ENCODE data around the gene LAMTOR4. TPM values are rescaled to one million over a fixed set of nuclear protein-coding genes. Genes with fewer than 3 reads are reported as not detected.

Gene LAMTOR4
- polyA plus RNA-seq, 6 donors from 2014 or later, result 407 to 579 (median 480) TPM

GRCh38 chr7:100111914-100112313 lies 36.8 kb upstream of the LAMTOR4 start:
- Mint-ChIP-seq H3K4me3 (peak overlapping the region in 1 of 8 donors; percentile 19), H3K9me3 (no peaks in the 10 kb centered on the region), H3K4me1 (peaks cover 0 to 10% (median 8%) of the 10 kb centered on the region in 3 donors), H3K27me3 (no peaks in the 10 kb centered on the region), H3K36me3 (no peaks in the 10 kb centered on the region), H3K27ac (no peak overlapping the region)
- ATAC-seq (ENCODE audit: low read depth in 2 of 2), result no peak
- DNase-seq, result no peak

DNA sequence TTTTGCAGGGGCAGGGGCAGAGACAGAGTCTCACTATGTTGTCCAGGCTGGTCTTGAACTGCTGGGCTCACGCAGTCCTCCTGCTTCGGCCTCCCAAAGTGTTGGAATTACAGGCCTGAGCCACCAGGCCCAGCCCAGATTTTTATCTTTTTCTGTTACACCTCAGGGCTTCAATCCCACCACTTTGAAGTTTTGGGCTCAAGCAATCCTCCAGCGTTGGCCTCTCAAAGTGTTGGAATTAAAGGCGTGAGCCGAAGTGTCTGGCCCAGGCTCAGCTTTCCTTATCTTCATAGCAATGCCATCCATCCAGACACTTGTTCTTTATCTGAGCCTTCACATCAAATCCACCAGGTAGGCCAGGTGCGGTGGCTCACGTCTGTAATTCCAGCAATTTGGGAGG lies 33.7 kb upstream of the LAMTOR4 start:
- Mint-ChIP-seq H3K36me3 (no peaks in the 10 kb centered on the region), H3K4me3 (peak overlapping the region in 1 of 8 donors; percentile 9), H3K27me3 (no peaks in the 10 kb centered on the region), H3K4me1 (peaks cover 11 to 29% (median 21%) of the 10 kb centered on the region in 3 donors), H3K9me3 (no peaks in the 10 kb centered on the region), H3K27ac (no peak overlapping the region)
- ATAC-seq (ENCODE audit: low read depth in 2 of 2), result no peak
- DNase-seq, result no peak

DNA sequence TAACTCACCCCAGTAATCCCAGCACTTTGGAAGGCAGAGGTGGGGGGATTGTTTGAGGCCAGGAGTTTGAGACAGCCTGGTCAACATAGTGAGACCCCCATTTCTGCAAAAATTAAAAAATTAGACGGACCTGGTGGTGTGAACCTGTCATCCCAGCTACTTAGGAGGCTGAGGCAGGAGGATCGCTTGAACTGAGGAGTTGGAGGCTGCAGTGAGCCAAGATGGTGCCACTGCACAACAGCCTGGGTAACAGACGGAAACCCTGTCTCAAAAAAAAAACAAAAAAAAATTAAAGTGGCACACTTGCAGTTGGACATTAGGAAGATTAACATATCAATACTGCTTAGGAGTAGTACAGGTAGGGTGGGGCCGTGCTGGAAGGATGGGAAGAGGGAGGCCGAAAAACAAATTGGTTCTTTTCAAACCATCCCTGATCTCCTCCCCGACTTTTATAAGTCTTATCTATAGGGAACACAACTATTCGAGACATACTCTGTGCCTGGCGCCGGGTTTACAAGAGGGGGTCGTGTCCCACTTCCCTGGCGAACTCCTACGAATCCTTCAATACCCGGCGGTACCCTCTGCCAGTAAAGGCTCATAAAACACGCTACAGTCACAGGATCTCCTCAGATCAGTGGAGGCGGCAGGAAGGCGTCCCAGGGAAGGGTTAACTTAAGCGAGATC lies 30.2 kb upstream of the LAMTOR4 start:
- no peak for DNase-seq
- Mint-ChIP-seq H3K27ac (peak overlapping the region; percentile 99 to 100 (median 100)), H3K4me1 (peaks cover 21 to 43% (median 42%) of the 10 kb centered on the region in 3 donors), H3K36me3 (no peaks in the 10 kb centered on the region), H3K27me3 (no peaks in the 10 kb centered on the region), H3K4me3 (peak overlapping the region; percentile 96 to 99 (median 98)), H3K9me3 (no peaks in the 10 kb centered on the region)
- no peak for ATAC-seq (ENCODE audit: low read depth in 2 of 2)

- Mint-ChIP-seq H3K27ac (peak within 1 kb of the TSS; percentile 99 to 100 (median 100)), H3K4me3 (peak within 1 kb of the TSS; percentile 96 to 99 (median 98)), H3K9me3 (no peaks in the 10 kb centered on the region), H3K4me1 (peaks cover 21 to 48% (median 45%) of the 10 kb centered on the region in 3 donors), H3K27me3 (no peaks in the 10 kb centered on the region), H3K36me3 (no peaks in the 10 kb centered on the region)
- ATAC-seq (ENCODE audit: low read depth in 2 of 2) (peak; percentile 81 to 82), DNase-seq (peak; percentile 92)
Measured at GRCh38 chr7:100119072-100119969, 29.4 kb upstream of the LAMTOR4 start, which contains the start of the genes CNPY4 and TAF6. CNPY4 (plus strand) TSS chr7:100119634; CDS start chr7:100119745, 111 bp downstream. TAF6 (minus strand) TSS chr7:100119358; CDS start chr7:100114209, 5,149 bp downstream.

- Mint-ChIP-seq H3K4me1 (peaks cover 26 to 57% (median 53%) of the 10 kb centered on the region in 3 donors), H3K4me3 (peak overlapping the region; percentile 96 to 99 (median 98)), H3K27me3 (no peaks in the 10 kb centered on the region), H3K9me3 (no peaks in the 10 kb centered on the region), H3K36me3 (no peaks in the 10 kb centered on the region), H3K27ac (peak overlapping the region; percentile 99 to 100 (median 100))
- ATAC-seq (ENCODE audit: low read depth in 2 of 2) (peak; percentile 42 to 48), DNase-seq (no peak)
Measured at GRCh38 chr7:100119970-100120732, 28.6 kb upstream of the LAMTOR4 start.

DNA sequence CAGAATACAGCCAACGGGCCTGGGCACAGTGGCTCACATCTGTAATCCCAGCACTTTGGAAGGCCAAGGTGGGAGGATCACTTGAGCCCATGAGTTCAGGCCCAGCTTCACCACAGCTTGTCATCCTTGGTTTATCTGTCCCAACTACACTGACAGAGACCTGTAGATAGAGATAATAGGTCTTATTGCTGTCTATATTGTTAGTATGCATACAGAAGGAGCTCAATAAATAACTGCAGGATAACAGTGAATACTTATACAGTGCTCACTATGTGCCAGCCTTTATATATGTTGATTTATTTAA lies 28.0 kb upstream of the LAMTOR4 start:
- Mint-ChIP-seq H3K4me3 (peak overlapping the region; percentile 96 to 99 (median 98)), H3K9me3 (no peaks in the 10 kb centered on the region), H3K36me3 (no peaks in the 10 kb centered on the region), H3K27ac (peak overlapping the region; percentile 63 to 100 (median 88)), H3K27me3 (no peaks in the 10 kb centered on the region), H3K4me1 (peaks cover 26 to 62% (median 58%) of the 10 kb centered on the region in 3 donors)
- DNase-seq (no peak), ATAC-seq (ENCODE audit: low read depth in 2 of 2) (no peak)

GRCh38 chr7:100122067-100122466 lies 26.7 kb upstream of the LAMTOR4 start:
- Mint-ChIP-seq H3K36me3 (no peaks in the 10 kb centered on the region), H3K27me3 (no peaks in the 10 kb centered on the region), H3K4me3 (peak overlapping the region in 1 of 8 donors; percentile 70)

GRCh38 chr7:100122568-100122967 lies 26.1 kb upstream of the LAMTOR4 start:
- Mint-ChIP-seq H3K27ac (peak overlapping the region in 3 of 6 donors; percentile 52 to 86 (median 77)), H3K4me1 (peaks cover 18 to 76% (median 62%) of the 10 kb centered on the region in 3 donors), H3K9me3 (no peaks in the 10 kb centered on the region), H3K27me3 (no peaks in the 10 kb centered on the region), H3K36me3 (no peaks in the 10 kb centered on the region), H3K4me3 (peak overlapping the region in 2 of 8 donors; percentile 56 to 70)
- DNase-seq (no peak), ATAC-seq (ENCODE audit: low read depth in 2 of 2) (no peak)

More at GRCh38 chr7:100122067-100122466, 26.7 kb upstream of the LAMTOR4 start:
- peak overlapping the region in 1 of 6 donors; percentile 54 for H3K27ac Mint-ChIP-seq
- H3K4me1 Mint-ChIP-seq, result peaks cover 18 to 76% (median 62%) of the 10 kb centered on the region in 3 donors
- no peak for DNase-seq
- no peak for ATAC-seq (ENCODE audit: low read depth in 2 of 2)
- H3K9me3 Mint-ChIP-seq, result no peaks in the 10 kb centered on the region

DNA sequence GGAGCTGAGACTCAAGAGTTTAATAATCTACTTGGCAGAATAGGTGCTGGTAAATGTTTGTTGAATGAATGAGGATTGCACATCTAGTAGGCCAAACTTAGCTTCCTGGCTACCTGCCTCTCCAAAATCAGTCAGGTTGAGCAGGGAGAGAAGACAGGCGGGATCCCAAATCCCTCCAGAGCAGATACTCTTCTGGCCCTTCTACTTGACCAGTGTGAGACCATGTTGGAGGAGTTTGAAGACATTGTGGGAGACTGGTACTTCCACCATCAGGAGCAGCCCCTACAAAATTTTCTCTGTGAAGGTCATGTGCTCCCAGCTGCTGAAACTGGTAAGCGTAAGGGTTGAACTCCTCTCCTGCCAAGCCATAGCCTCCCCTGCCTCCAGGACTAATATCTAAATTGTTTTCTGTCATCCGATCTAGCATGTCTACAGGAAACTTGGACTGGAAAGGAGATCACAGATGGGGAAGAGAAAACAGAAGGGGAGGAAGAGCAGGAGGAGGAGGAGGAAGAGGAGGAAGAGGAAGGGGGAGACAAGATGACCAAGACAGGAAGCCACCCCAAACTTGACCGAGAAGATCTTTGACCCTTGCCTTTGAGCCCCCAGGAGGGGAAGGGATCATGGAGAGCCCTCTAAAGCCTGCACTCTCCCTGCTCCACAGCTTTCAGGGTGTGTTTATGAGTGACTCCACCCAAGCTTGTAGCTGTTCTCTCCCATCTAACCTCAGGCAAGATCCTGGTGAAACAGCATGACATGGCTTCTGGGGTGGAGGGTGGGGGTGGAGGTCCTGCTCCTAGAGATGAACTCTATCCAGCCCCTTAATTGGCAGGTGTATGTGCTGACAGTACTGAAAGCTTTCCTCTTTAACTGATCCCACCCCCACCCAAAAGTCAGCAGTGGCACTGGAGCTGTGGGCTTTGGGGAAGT lies 24.2 kb upstream of the LAMTOR4 start:
- ATAC-seq (ENCODE audit: low read depth in 2 of 2) (no peak), DNase-seq (no peak)
- Mint-ChIP-seq H3K4me1 (peaks cover 15 to 68% (median 56%) of the 10 kb centered on the region in 3 donors), H3K36me3 (no peaks in the 10 kb centered on the region), H3K27ac (peak overlapping the region in 3 of 6 donors; percentile 5 to 89 (median 75)), H3K4me3 (peak overlapping the region; percentile 19 to 100 (median 51)), H3K9me3 (no peaks in the 10 kb centered on the region), H3K27me3 (no peaks in the 10 kb centered on the region)

DNA sequence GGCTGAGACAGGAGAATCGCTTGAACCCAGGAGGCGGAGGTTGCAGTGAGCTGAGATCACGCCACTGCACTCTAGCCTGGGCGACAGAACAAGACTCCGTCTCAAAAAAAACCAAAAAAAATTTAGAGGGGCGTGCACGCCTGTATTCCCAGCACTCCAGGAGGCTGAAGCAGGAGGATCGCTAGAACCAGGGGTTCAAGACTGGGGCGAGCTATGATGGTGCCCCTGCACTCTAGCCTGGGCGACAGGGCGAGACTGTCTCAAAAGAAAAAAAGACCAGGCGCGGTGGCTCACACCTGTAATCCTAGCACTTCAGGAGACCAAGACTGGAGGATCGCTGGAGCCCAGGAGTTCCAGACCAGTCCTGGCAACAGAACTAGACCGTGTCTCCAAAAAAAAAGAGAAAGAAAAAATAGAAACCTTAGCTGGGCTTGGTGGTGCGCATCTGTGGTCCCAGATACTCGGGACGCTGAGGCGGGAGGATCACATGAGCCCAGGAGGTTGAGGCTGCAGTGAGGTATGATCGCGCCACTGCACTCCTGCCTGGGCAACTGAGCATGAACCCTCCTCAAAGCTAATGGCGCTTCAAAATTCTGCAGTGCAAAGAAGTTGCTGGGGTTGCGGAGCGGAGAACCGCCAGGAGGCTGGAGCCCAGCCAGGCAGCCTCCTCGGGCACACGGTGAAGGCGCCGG lies 22.3 kb upstream of the LAMTOR4 start:
- no peak for DNase-seq
- no peak for ATAC-seq (ENCODE audit: low read depth in 2 of 2)
- no peaks in the 10 kb centered on the region for H3K36me3 Mint-ChIP-seq
- H3K9me3 Mint-ChIP-seq, result no peaks in the 10 kb centered on the region
- no peaks in the 10 kb centered on the region for H3K27me3 Mint-ChIP-seq
- H3K4me1 Mint-ChIP-seq, result peaks cover 14 to 62% (median 49%) of the 10 kb centered on the region in 3 donors
- peak overlapping the region; percentile 94 to 100 (median 99) for H3K27ac Mint-ChIP-seq
- H3K4me3 Mint-ChIP-seq, result peak overlapping the region; percentile 88 to 100 (median 100)

GRCh38 chr7:100126931-100127865 lies 21.5 kb upstream of the LAMTOR4 start, which contains the start of gene MBLAC1:
MBLAC1 (plus strand) TSS chr7:100126967; CDS start chr7:100127396, 429 bp downstream.
- H3K4me3 Mint-ChIP-seq, result peak within 1 kb of the TSS; percentile 88 to 100 (median 100)
- H3K9me3 Mint-ChIP-seq, result no peaks in the 10 kb centered on the region
- H3K36me3 Mint-ChIP-seq, result no peaks in the 10 kb centered on the region
- peak; percentile 91 for DNase-seq
- H3K4me1 Mint-ChIP-seq, result peaks cover 17 to 61% (median 54%) of the 10 kb centered on the region in 3 donors
- H3K27me3 Mint-ChIP-seq, result no peaks in the 10 kb centered on the region
- ATAC-seq (ENCODE audit: low read depth in 2 of 2), result peak; percentile 72 to 76
- H3K27ac Mint-ChIP-seq, result peak within 1 kb of the TSS; percentile 94 to 100 (median 99)

Measured in naive B cell (primary cell).